ENCODE results near the gene SCAMP5.

- TF ChIP-seq POLR2AphosphoS5 (IDR thresholded peaks at IDR 0.05) = no peak
- no peak for TF ChIP-seq CTCF (IDR thresholded peaks at IDR 0.05)
- no peak for TF ChIP-seq POLR2A (IDR thresholded peaks at IDR 0.05)
Measured at GRCh38 chr15:75064846-75065245, 69.5 kb downstream of the SCAMP5 start.
